B cell (primary cell): ENCODE results near the gene CD93. TPM values are rescaled to one million over a fixed set of nuclear protein-coding genes. Genes with fewer than 3 reads are reported as not detected.

Experiments
- ATAC-seq: fragments of 200-7000 bp; cut with Tn5 transposase; one replicate; pipeline ENCODE4 v1.10.0; 2021; ENCODE audit warnings: low read depth, mild to moderate bottlenecking, moderate number of reproducible peaks, moderate library complexity
- CTCF ChIA-PET: fragments of 350-600 bp; sonication (Branson Sonifier 250); formaldehyde crosslinking; loops from one replicate; lab custom pipeline; 2021; ENCODE audit warnings: antibody characterized with exemption, inconsistent platforms; lab: Charles Lee
- POLR2A ChIA-PET: fragments of 350-600 bp; sonication (Branson Sonifier 250); formaldehyde crosslinking; loops from one replicate; lab custom pipeline; 2021; ENCODE audit warnings: antibody characterized with exemption; lab: Charles Lee
- DNase-seq: peaks from one replicate; pipeline ENCODE4 v3.0.0; 2013
- H2AFZ ChIP-seq: 2 replicates; pipeline ENCODE4 v1.6.1; 2012; ENCODE audit warnings: mild to moderate bottlenecking, low read depth, low read length; ENCODE audit not compliant: insufficient read depth, poor library complexity, severe bottlenecking
- H3K27ac ChIP-seq, 2 donors: 1 replicate in 1 of 2; 2 replicates in 1 of 2; pipeline ENCODE4 v1.5.1; 2012 to 2013; ENCODE audit warnings: low read length in 2 of 2, mild to moderate bottlenecking in 2 of 2, moderate library complexity in 1 of 2
- H3K27me3 ChIP-seq, 4 experiments: fragments of 200-600 bp in 1 of 4; sonication (generic) in 1 of 4; replicated peaks in 1 of 4; 1 replicate in 2 of 4; 2 replicates in 2 of 4; pipeline versions ENCODE4 v1.6.1 to v1.7.0; 2013 to 2016; ENCODE audit warnings: low read length in 3 of 4, mild to moderate bottlenecking in 2 of 4, mixed read lengths in 1 of 4, moderate library complexity in 1 of 4; ENCODE audit not compliant: insufficient read depth in 4 of 4, control insufficient read depth in 3 of 4; ENCODE audit errors: control extremely low read depth in 1 of 4
- H3K36me3 ChIP-seq, 2 experiments: replicated peaks in 1 of 2; 1 replicate in 1 of 2; 2 replicates in 1 of 2; pipeline versions ENCODE4 v1.6.1 to v1.7.1; 2013; ENCODE audit warnings: low read length in 1 of 2; ENCODE audit not compliant: insufficient read depth in 2 of 2, control insufficient read depth in 1 of 2; ENCODE audit errors: control extremely low read depth in 1 of 2, extremely low read depth in 1 of 2
- H3K4me1 ChIP-seq, 2 donors: fragments of 200-600 bp in 1 of 2; sonication (generic) in 1 of 2; 1 replicate in 1 of 2; 2 replicates in 1 of 2; pipeline versions ENCODE4 v1.5.1 to v1.6.1; 2013 to 2017; ENCODE audit warnings: low read length in 2 of 2; ENCODE audit not compliant: control insufficient read depth in 2 of 2, insufficient read depth in 2 of 2
- H3K4me2 ChIP-seq: replicated peaks from 2 replicates; pipeline ENCODE3; 2012; ENCODE audit warnings: mild to moderate bottlenecking, low read depth, low read length; ENCODE audit not compliant: poor library complexity, severe bottlenecking
- H3K4me3 ChIP-seq, 5 experiments: fragments of 200-600 bp in 1 of 5; sonication (generic) in 1 of 5; 1 replicate in 3 of 5; 2 replicates in 2 of 5; pipeline versions ENCODE4 v1.5.1 to v1.7.0; 2011 to 2016; ENCODE audit warnings: low read length in 4 of 5, mild to moderate bottlenecking in 4 of 5, low read depth in 2 of 5, control low read depth in 1 of 5, moderate library complexity in 1 of 5; ENCODE audit not compliant: insufficient read depth in 1 of 5; ENCODE audit errors: control extremely low read depth in 1 of 5, extremely low read depth in 1 of 5
- H3K79me2 ChIP-seq: fragments of 200-600 bp; sonication (generic); one replicate; pipeline ENCODE4 v1.6.0; 2016; ENCODE audit warnings: low read length; ENCODE audit not compliant: control insufficient read depth, insufficient read depth
- H3K9ac ChIP-seq: fragments of 200-600 bp; sonication (generic); 2 replicates; pipeline ENCODE4 v1.6.1; 2017; ENCODE audit warnings: mild to moderate bottlenecking, low read length, moderate library complexity
- H3K9me3 ChIP-seq, 3 donors: one replicate each; pipeline versions ENCODE4 v1.6.1 to v1.7.1; 2013; ENCODE audit warnings: low read length in 2 of 3; ENCODE audit not compliant: control insufficient read depth in 2 of 3, insufficient read depth in 1 of 3; ENCODE audit errors: control extremely low read depth in 1 of 3
- H4K20me1 ChIP-seq: 2 replicates; pipeline ENCODE4 v1.6.0; 2012; ENCODE audit warnings: mild to moderate bottlenecking, low read length; ENCODE audit not compliant: insufficient read depth, control insufficient read depth, poor library complexity, severe bottlenecking
- H3K27ac Mint-ChIP-seq: one replicate; pipeline ENCODE4 v1.8.0; 2021; ENCODE audit warnings: mixed read lengths
- H3K27me3 Mint-ChIP-seq: one replicate; pipeline ENCODE4 v1.8.0; 2021; ENCODE audit warnings: mixed read lengths
- H3K4me1 Mint-ChIP-seq: one replicate; pipeline ENCODE4 v1.8.0; 2021; ENCODE audit warnings: mixed read lengths
- H3K4me3 Mint-ChIP-seq: one replicate; pipeline ENCODE4 v1.8.0; 2021; ENCODE audit warnings: mixed read lengths
- H3K9me3 Mint-ChIP-seq: one replicate; pipeline ENCODE4 v1.8.0; 2022; ENCODE audit warnings: mixed read lengths; ENCODE audit not compliant: insufficient read depth
- CTCF ChIP-seq: fragments of 200-600 bp; IDR thresholded peaks from one replicate; pipeline ENCODE4 v1.8.0; 2022; ENCODE audit warnings: antibody characterized with exemption, mild to moderate bottlenecking
- EZH2 ChIP-seq: IDR thresholded peaks from 2 replicates; pipeline ENCODE4 v1.6.1; 2012; ENCODE audit warnings: borderline replicate concordance, low read depth, mild to moderate bottlenecking, moderate library complexity, low read length; ENCODE audit not compliant: insufficient read depth, poor library complexity, severe bottlenecking
- WGBS: methylation state at CpG from one replicate; pipeline ENCODE4 v1.1.5; 2013; ENCODE audit warnings: missing lambda C conversion rate; ENCODE audit not compliant: insufficient coverage; 5-methylcytosine and 5-hydroxymethylcytosine counted together
- intact Hi-C: fragments of 100-400 bp; cut with micrococcal nuclease; formaldehyde crosslinking; loops from one replicate; pipeline ENCODE4 v1.10.0; 2022
- polyA plus RNA-seq: library from polyadenylated mRNA; depleted of rRNA; stranded (reverse); fragments of >200 nt; gene quantifications from 2 replicates; pipeline ENCODE4 v1.2.3, GENCODE V29; 2012
- total RNA-seq, 2 donors: library from RNA; stranded (reverse); fragments of 120-200 nt in 1 of 2; gene quantifications; 1 replicate in 1 of 2; 2 replicates in 1 of 2; pipeline versions ENCODE4 v1.2.3 to v1.2.4, GENCODE V29; 2013 to 2022

The CD93 gene
- total and polyA plus RNA-seq, 2 donors (not counting 1 experiment from before 2014, with no cell fraction given) = 0.12 to 0.51 TPM

- H3K4me3 Mint-ChIP-seq = no peak overlapping the region
- no peak overlapping the region for H3K9ac ChIP-seq
- no peaks in the 10 kb centered on the region for H3K27me3 ChIP-seq
- no peaks in the 10 kb centered on the region for H3K4me1 ChIP-seq
- ATAC-seq = no peak
- ChIA-PET POLR2A (no interaction called here), CTCF (no interaction called here)
- no peaks in the 10 kb centered on the region for H3K4me1 Mint-ChIP-seq
- H3K36me3 ChIP-seq = no peaks in the 10 kb centered on the region
- H3K9me3 ChIP-seq = no peaks in the 10 kb centered on the region
- TF ChIP-seq CTCF (no peak), EZH2 (no peak)
- no peak overlapping the region for H3K4me3 ChIP-seq
- H4K20me1 ChIP-seq = no peaks in the 10 kb centered on the region
- WGBS = 78% methylated on average over 6 of the region's 11 CpGs
- no peak overlapping the region for H2AFZ ChIP-seq
- DNase-seq = no peak
- intact Hi-C loops = no loop called here
- H3K27ac Mint-ChIP-seq = no peak overlapping the region
- no peaks in the 10 kb centered on the region for H3K79me2 ChIP-seq
- H3K27me3 Mint-ChIP-seq = peaks cover 3% of the 10 kb centered on the region
- H3K9me3 Mint-ChIP-seq = no peaks in the 10 kb centered on the region
- no peak overlapping the region for H3K27ac ChIP-seq
- H3K4me2 ChIP-seq = no peak overlapping the region
Observed at GRCh38 chr20:23103284-23104018, 17.3 kb upstream of the CD93 start.

- no peak for TF ChIP-seq EZH2
- no peak for TF ChIP-seq CTCF
- Mint-ChIP-seq H3K4me3 (no peak overlapping the region), H3K9me3 (no peaks in the 10 kb centered on the region), H3K27me3 (peaks cover 3% of the 10 kb centered on the region), H3K27ac (no peak overlapping the region), H3K4me1 (no peaks in the 10 kb centered on the region)
- Histone ChIP-seq H3K36me3 (no peaks in the 10 kb centered on the region), H3K9ac (no peak overlapping the region), H2AFZ (no peak overlapping the region), H3K9me3 (no peaks in the 10 kb centered on the region), H3K4me3 (no peak overlapping the region), H4K20me1 (no peaks in the 10 kb centered on the region), H3K79me2 (no peaks in the 10 kb centered on the region), H3K4me2 (no peak overlapping the region), H3K27me3 (no peaks in the 10 kb centered on the region), H3K4me1 (no peaks in the 10 kb centered on the region), H3K27ac (no peak overlapping the region)
- POLR2A ChIA-PET = no interaction called here
- CTCF ChIA-PET = no interaction called here
- ATAC-seq (no peak), DNase-seq (no peak)
- intact Hi-C loops = no loop called here
- WGBS = 92% methylated on average over 3 of the region's 5 CpGs
Observed at GRCh38 chr20:23101696-23102406, 15.7 kb upstream of the CD93 start.
